ENCODE results near the gene ARFGEF3.

Gene ARFGEF3

DNA sequence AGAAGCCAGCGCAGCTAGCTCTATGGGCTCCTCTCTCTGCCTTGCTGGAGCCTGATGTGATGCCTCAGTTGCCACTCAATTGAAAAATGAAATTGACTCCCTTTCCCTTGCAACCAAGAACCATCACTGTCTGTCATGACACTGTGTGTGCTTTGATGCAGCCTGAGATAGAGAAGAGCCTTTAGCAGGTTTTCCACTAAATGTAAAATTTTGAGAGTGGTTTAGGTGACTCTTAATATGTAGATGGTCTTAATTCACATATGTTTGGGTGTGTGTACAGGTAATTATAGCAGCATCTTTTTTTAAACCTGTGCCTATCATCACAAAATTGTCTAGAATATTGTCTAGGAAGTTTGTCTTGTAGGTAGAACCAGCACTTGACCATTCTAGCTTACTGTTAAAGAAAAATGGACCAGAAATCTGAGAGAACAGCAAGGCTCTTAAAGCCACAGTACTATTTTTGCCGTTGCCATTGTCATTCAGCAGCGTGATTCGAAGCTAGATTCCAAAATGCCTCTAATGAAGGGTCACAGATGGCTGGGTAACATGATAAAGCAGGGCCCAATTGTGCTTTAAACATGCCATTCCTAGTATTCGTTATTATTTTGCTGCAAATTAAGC is 1.3 kb downstream of the ARFGEF3 start:
- no peak overlapping the region for H3K4me3 ChIP-seq (ENCODE audit: control insufficient read depth, low read depth, low read length)

DNA sequence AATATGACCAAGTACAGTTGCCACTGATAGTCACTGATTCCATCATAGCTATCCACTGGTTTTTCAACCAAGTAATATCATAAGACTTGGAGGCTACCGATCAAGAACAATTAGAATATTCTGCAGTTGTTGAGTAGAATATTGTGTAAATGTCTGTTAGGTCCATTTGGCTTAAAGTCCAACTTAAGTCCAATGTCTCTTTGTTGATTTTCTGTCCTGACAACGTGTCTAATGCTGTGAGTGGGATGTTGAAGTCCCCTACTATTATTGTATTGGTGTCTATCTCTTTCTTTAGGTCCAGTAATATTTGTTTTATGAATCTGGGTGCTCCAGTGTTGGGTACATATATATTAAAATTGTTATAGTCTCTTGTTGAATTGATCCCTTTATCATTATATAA is 13.9 kb downstream of the ARFGEF3 start:
- TF ChIP-seq, protein P1, sequence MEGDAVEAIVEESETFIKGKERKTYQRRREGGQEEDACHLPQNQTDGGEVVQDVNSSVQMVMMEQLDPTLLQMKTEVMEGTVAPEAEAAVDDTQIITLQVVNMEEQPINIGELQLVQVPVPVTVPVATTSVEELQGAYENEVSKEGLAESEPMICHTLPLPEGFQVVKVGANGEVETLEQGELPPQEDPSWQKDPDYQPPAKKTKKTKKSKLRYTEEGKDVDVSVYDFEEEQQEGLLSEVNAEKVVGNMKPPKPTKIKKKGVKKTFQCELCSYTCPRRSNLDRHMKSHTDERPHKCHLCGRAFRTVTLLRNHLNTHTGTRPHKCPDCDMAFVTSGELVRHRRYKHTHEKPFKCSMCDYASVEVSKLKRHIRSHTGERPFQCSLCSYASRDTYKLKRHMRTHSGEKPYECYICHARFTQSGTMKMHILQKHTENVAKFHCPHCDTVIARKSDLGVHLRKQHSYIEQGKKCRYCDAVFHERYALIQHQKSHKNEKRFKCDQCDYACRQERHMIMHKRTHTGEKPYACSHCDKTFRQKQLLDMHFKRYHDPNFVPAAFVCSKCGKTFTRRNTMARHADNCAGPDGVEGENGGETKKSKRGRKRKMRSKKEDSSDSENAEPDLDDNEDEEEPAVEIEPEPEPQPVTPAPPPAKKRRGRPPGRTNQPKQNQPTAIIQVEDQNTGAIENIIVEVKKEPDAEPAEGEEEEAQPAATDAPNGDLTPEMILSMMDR (IDR thresholded peaks at IDR 0.05; ENCODE audit: control insufficient read depth, insufficient read depth, low read depth, low read length, missing control alignments), result no peak
- no peak overlapping the region for H3K4me3 ChIP-seq (ENCODE audit: control insufficient read depth, low read depth, low read length)
- no peak for DNase-seq (ENCODE audit: low read depth)

More for the DNA sequence above, 1.3 kb downstream of the ARFGEF3 start:
- TF ChIP-seq, protein P1 (IDR thresholded peaks at IDR 0.05; ENCODE audit: control insufficient read depth, insufficient read depth, low read depth, low read length, missing control alignments), result no peak
- DNase-seq (ENCODE audit: low read depth), result no peak

DNA sequence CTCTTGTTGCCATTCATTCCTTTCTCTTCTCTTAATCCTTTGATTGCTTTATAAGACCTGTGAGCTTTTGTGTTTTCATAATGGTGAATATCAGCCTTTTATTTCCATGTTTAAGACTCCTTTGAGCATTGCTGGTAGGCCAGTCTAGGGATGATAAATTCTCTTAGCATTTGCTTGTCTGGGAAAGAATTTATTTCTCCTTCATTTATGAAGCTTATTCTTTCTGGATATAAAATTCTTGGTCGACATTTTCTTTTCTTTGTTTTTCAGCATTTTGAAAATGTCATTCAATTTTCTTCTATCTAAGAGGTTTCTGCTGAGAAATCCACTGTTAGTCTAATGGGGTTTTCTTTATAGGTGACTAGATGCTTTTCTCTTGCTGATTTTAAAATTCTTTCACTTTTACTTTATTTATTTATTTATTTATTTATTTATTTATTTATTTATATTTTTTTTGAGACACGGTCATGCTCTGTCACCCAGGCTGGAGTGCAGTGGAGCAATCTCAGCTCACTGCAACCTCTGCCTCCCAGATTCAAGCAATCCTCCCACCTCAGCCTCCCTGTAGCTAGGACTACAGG is 15.0 kb downstream of the ARFGEF3 start:
- TF ChIP-seq, protein P1 (IDR thresholded peaks at IDR 0.05; ENCODE audit: control insufficient read depth, insufficient read depth, low read depth, low read length, missing control alignments), result no peak
- H3K4me3 ChIP-seq (ENCODE audit: control insufficient read depth, low read depth, low read length), result no peak overlapping the region
- no peak for DNase-seq (ENCODE audit: low read depth)

DNA sequence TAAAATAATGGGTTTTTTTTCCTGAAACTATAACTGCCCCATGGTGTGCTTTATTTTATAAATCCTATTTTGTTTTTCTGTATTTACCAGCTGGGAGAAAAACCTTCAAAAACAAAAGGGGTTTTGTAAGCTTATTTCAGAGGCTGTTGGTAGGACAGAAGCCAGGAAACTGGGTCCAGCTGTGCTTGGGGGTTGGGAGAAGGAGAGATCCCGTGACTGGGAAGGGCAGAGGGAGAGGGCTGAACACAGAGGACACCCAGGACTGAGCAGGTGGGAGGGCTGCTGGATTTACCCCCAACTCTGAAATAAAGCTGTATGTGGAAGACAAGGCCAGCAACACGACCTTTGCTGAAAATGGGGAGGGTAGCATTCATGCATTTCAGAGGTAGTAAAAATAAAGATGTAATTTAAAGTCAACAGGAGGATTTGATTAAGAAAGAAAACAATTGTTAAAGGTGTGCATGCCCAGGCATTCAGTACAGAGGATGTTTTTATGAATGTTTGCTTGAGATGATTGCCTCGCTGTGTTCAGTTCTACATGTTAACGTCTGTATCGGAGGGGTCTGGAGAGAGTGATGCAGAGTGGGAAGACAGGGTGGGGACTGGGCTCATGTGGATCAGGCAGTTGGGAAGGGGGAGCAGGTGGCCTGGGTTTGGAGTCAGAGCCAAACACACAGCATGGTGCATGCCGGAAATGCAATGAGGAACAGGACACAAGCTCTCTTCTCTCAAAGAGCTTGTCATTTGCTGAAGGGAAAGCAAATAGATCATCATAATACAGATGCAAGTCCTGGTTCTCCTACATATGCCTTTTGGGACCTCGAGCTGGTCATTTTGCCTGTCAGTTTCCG is 21.4 kb downstream of the ARFGEF3 start:
- H3K4me3 ChIP-seq (ENCODE audit: control insufficient read depth, low read depth, low read length), result no peak overlapping the region
- TF ChIP-seq, protein P1 (IDR thresholded peaks at IDR 0.05; ENCODE audit: control insufficient read depth, insufficient read depth, low read depth, low read length, missing control alignments), result no peak
- no peak for DNase-seq (ENCODE audit: low read depth)

DNA sequence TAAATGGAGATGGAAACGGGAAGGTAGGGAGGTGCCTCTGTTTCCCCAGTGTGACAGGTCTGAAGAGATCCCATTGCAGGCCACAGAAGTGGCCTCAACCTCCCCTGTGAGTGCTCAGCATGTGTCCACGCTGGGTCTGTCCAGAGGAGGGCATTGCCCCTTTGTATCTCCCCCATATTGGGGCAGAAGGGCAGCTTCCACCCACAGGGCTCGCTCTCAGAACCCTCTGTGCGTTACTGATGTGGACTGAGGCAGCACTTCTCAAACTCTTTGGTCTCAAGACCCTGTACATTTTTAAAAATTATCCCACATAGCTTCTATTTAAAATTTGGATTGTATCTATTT is 22.0 kb downstream of the ARFGEF3 start:
- no peak overlapping the region for H3K4me3 ChIP-seq (ENCODE audit: control insufficient read depth, low read depth, low read length)
- no peak for DNase-seq (ENCODE audit: low read depth)
- TF ChIP-seq, protein P1 (IDR thresholded peaks at IDR 0.05; ENCODE audit: control insufficient read depth, insufficient read depth, low read depth, low read length, missing control alignments), result no peak

DNA sequence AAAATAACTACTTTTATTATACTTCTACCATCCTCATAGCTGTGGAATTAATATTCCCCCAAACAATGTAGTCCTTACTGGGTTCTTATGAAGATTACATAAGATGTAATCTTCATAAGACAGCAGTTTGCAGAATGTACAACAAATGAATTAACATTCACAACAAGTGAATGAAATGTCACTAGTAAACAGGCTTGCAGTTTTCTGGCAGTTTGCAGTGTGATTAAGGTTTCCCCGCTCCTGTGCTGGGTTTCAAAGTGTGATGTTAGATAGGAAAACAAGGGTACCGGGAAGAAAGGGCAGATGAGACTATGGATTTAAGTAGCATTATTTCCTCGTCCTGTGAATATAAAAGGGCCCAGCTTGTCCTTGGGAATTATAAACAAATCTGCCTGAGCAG is 22.5 kb downstream of the ARFGEF3 start:
- no peak for DNase-seq (ENCODE audit: low read depth)
- no peak overlapping the region for H3K4me3 ChIP-seq (ENCODE audit: control insufficient read depth, low read depth, low read length)
- TF ChIP-seq, protein P1 (IDR thresholded peaks at IDR 0.05; ENCODE audit: control insufficient read depth, insufficient read depth, low read depth, low read length, missing control alignments), result no peak
